DOHH2 (cell line): Measurements from ENCODE around the gene TIAM2.

Experiments
- EZH2phosphoT487 ChIP-seq: fragments of 200-600 bp; sonication (generic); IDR thresholded peaks from 2 replicates; pipeline ENCODE4 v1.6.1; 2017; ENCODE audit warnings: borderline replicate concordance, mild to moderate bottlenecking, antibody characterized with exemption, low read length, moderate library complexity, mixed read lengths
- TF ChIP-seq, protein P1 (sequence below): fragments of 200-600 bp; sonication (generic); IDR thresholded peaks from one replicate; pipeline ENCODE4 v1.5.1; 2014; ENCODE audit warnings: antibody characterized with exemption, mild to moderate bottlenecking, low read depth, low read length; ENCODE audit not compliant: poor library complexity, severe bottlenecking

DNA sequence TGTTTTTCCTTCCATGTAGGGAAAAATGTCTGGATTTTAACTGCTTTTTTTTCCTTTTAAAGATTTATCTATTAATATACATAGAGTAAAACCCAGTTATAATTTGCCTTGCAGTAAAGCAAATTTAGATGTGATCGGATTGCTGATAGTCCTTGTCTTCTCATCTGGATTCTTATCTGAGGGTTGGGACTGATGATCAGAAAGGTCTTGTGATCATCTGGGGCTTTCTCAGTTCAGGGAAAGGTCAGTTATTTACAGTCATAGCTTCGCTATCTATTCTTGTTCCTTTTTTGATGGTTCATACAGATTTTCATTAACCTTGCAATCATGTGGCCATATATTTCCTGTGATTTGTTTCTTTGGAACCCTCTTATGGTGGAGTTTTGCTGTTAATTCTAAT, 204.9 kb downstream of the TIAM2 start:
- TF ChIP-seq, protein P1, sequence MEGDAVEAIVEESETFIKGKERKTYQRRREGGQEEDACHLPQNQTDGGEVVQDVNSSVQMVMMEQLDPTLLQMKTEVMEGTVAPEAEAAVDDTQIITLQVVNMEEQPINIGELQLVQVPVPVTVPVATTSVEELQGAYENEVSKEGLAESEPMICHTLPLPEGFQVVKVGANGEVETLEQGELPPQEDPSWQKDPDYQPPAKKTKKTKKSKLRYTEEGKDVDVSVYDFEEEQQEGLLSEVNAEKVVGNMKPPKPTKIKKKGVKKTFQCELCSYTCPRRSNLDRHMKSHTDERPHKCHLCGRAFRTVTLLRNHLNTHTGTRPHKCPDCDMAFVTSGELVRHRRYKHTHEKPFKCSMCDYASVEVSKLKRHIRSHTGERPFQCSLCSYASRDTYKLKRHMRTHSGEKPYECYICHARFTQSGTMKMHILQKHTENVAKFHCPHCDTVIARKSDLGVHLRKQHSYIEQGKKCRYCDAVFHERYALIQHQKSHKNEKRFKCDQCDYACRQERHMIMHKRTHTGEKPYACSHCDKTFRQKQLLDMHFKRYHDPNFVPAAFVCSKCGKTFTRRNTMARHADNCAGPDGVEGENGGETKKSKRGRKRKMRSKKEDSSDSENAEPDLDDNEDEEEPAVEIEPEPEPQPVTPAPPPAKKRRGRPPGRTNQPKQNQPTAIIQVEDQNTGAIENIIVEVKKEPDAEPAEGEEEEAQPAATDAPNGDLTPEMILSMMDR, result no peak
- TF ChIP-seq EZH2phosphoT487, result no peak
